WTC11 (cell line): Measurements from ENCODE around the gene TBCEL. TPM values are rescaled to one million over a fixed set of nuclear protein-coding genes. Genes with fewer than 3 reads are reported as not detected.

Experiments used
- ATAC-seq: fragments of 200-7000 bp; cut with Tn5 transposase; 2 replicates; pipeline ENCODE4 v1.10.0; 2021; ENCODE audit warnings: mild to moderate bottlenecking, moderate library complexity
- CTCF ChIA-PET: fragments of 300-600 bp; sonication (Branson Sonifier 250); formaldehyde crosslinking; loops from one replicate; lab custom pipeline; 2021; ENCODE audit warnings: antibody characterized with exemption; lab: Charles Lee
- POLR2A ChIA-PET: fragments of 350-600 bp; sonication (Branson Sonifier 250); formaldehyde crosslinking; loops from one replicate; lab custom pipeline; 2021; ENCODE audit warnings: antibody characterized with exemption; lab: Charles Lee
- DNase-seq: peaks from one replicate; pipeline ENCODE4 v3.0.0; 2021; ENCODE audit warnings: low spot score
- H3K27ac Mint-ChIP-seq: 2 replicates; pipeline ENCODE4 v1.8.0; 2021; ENCODE audit warnings: mixed read lengths
- H3K27me3 Mint-ChIP-seq: 2 replicates; pipeline ENCODE4 v1.8.0; 2021; ENCODE audit warnings: low read depth, mild to moderate bottlenecking, moderate library complexity, mixed read lengths
- H3K36me3 Mint-ChIP-seq: 2 replicates; pipeline ENCODE4 v1.8.0; 2021; ENCODE audit warnings: mixed read lengths
- H3K4me1 Mint-ChIP-seq: 2 replicates; pipeline ENCODE4 v1.8.0; 2022; ENCODE audit warnings: mixed read lengths
- H3K4me3 Mint-ChIP-seq: 2 replicates; pipeline ENCODE4 v1.8.0; 2021; ENCODE audit warnings: mild to moderate bottlenecking, moderate library complexity, mixed read lengths
- H3K9me3 Mint-ChIP-seq: 2 replicates; pipeline ENCODE4 v1.8.0; 2021; ENCODE audit warnings: mixed read lengths
- EMX1 ChIP-seq: fragments of 250-450 bp; sonication (Bioruptor Pico); IDR thresholded peaks from 2 replicates; pipeline ENCODE4 v1.8.0; 2021; ENCODE audit warnings: mild to moderate bottlenecking
- GABPB1 ChIP-seq: sonication (generic); formaldehyde crosslinking; IDR thresholded peaks from 2 replicates; pipeline ENCODE4 v1.8.1; 2023; ENCODE audit warnings: mild to moderate bottlenecking, missing genetic modification reagents
- HMGA2 ChIP-seq: fragments of 250-450 bp; sonication (Bioruptor Pico); IDR thresholded peaks from 2 replicates; pipeline ENCODE4 v1.4.0; 2021; ENCODE audit warnings: mild to moderate bottlenecking, moderate library complexity
- MXD4 ChIP-seq: fragments of 250-450 bp; sonication (Bioruptor Pico); IDR thresholded peaks from 2 replicates; pipeline ENCODE4 v1.8.0; 2021; ENCODE audit warnings: mild to moderate bottlenecking, moderate library complexity, borderline replicate concordance
- NFE2L1 ChIP-seq: sonication (generic); formaldehyde crosslinking; IDR thresholded peaks from 2 replicates; pipeline ENCODE4 v1.8.1; 2023; ENCODE audit warnings: missing genetic modification reagents
- NFYB ChIP-seq: sonication (generic); formaldehyde crosslinking; conservative IDR thresholded peaks from 2 replicates; pipeline ENCODE4 v1.8.0; 2022; ENCODE audit warnings: low read depth, missing genetic modification reagents
- NR1H2 ChIP-seq: sonication (generic); formaldehyde crosslinking; IDR thresholded peaks from 2 replicates; pipeline ENCODE4 v1.9.0; 2021; ENCODE audit warnings: mild to moderate bottlenecking, moderate library complexity, missing genetic modification reagents
- RORB ChIP-seq: fragments of 250-450 bp; sonication (Bioruptor Pico); IDR thresholded peaks from 2 replicates; pipeline ENCODE4 v1.9.0; 2021; ENCODE audit warnings: mild to moderate bottlenecking
- TEAD1 ChIP-seq: sonication (generic); formaldehyde crosslinking; IDR thresholded peaks from 2 replicates; pipeline ENCODE4 v1.8.0; 2022; ENCODE audit warnings: mild to moderate bottlenecking, missing genetic modification reagents
- ZNF263 ChIP-seq: sonication (generic); formaldehyde crosslinking; IDR thresholded peaks from 2 replicates; pipeline ENCODE4 v1.8.1; 2022; ENCODE audit warnings: low read depth, mild to moderate bottlenecking, moderate library complexity, missing genetic modification reagents
- total RNA-seq: library from RNA; stranded (reverse); gene quantifications from 3 replicates; pipeline ENCODE4 v1.2.3, GENCODE V29; 2021
- TF ChIP-seq, protein P1 (sequence below): sonication (generic); formaldehyde crosslinking; IDR thresholded peaks from 2 replicates; pipeline ENCODE4 v1.8.1; 2023; ENCODE audit warnings: mild to moderate bottlenecking, moderate library complexity, missing genetic modification reagents
- TF ChIP-seq, protein P2 (sequence below): fragments of 250-450 bp; sonication (Bioruptor Pico); IDR thresholded peaks from 2 replicates; pipeline ENCODE4 v1.9.0; 2021; ENCODE audit warnings: mild to moderate bottlenecking
- TF ChIP-seq, protein P3 (sequence below): sonication (generic); formaldehyde crosslinking; IDR thresholded peaks from 2 replicates; pipeline ENCODE4 v1.8.1; 2022; ENCODE audit warnings: missing genetic modification reagents, borderline replicate concordance
- TF ChIP-seq, protein P4 (sequence below): sonication (generic); formaldehyde crosslinking; IDR thresholded peaks from 2 replicates; pipeline ENCODE4 v1.8.0; 2022; ENCODE audit warnings: missing genetic modification reagents
- TF ChIP-seq, protein P5 (sequence below): sonication (generic); formaldehyde crosslinking; IDR thresholded peaks from 2 replicates; pipeline ENCODE4 v1.8.1; 2023; ENCODE audit warnings: mild to moderate bottlenecking, missing genetic modification reagents, moderate library complexity
- TF ChIP-seq, protein P6 (sequence below): sonication (generic); formaldehyde crosslinking; IDR thresholded peaks from 2 replicates; pipeline ENCODE4 v1.8.1; 2023; ENCODE audit warnings: mild to moderate bottlenecking, missing genetic modification reagents
- TF ChIP-seq, protein P7 (sequence below): sonication (generic); formaldehyde crosslinking; IDR thresholded peaks from 2 replicates; pipeline ENCODE4 v1.8.1; 2023; ENCODE audit warnings: mild to moderate bottlenecking, missing genetic modification reagents, moderate library complexity
- TF ChIP-seq, protein P8 (sequence below): sonication (generic); formaldehyde crosslinking; IDR thresholded peaks from 2 replicates; pipeline ENCODE4 v1.8.0; 2023; ENCODE audit warnings: mild to moderate bottlenecking, missing genetic modification reagents

The TBCEL gene
- total RNA-seq, 1 experiment from 2014 or later: 9.5 TPM

DNA sequence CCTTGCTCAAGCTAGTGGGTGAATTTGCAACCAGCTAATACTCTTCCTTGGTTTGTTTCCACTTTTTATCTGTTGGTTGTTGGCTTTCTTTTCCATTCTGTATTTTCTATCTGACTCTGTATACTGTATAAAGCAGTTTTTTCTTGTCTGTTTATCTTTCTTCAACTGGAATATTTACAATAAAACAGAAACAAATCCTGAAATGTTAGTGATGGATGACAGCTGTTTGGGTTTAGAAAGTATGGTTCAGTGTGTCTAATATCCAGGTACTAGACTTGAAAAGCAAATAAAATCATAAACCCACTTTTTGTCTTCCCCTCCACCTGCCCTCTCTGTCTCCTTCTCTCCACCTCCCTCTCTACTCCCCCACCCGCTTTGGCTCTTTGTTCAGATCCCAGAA, 35.3 kb upstream of the TBCEL start:
- ATAC-seq (no peak), DNase-seq (no peak)
- H3K36me3 Mint-ChIP-seq: no peaks in the 10 kb centered on the region
- peaks cover 23% of the 10 kb centered on the region for H3K27me3 Mint-ChIP-seq
- peaks cover 42% of the 10 kb centered on the region for H3K4me1 Mint-ChIP-seq
- TF ChIP-seq NFE2L1 (CRISPR knock-in tag): no peak
- TF ChIP-seq, protein P1, sequence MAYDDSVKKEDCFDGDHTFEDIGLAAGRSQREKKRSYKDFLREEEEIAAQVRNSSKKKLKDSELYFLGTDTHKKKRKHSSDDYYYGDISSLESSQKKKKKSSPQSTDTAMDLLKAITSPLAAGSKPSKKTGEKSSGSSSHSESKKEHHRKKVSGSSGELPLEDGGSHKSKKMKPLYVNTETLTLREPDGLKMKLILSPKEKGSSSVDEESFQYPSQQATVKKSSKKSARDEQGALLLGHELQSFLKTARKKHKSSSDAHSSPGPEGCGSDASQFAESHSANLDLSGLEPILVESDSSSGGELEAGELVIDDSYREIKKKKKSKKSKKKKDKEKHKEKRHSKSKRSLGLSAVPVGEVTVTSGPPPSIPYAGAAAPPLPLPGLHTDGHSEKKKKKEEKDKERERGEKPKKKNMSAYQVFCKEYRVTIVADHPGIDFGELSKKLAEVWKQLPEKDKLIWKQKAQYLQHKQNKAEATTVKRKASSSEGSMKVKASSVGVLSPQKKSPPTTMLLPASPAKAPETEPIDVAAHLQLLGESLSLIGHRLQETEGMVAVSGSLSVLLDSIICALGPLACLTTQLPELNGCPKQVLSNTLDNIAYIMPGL (CRISPR knock-in tag): no peak
- TF ChIP-seq GABPB1 (CRISPR knock-in tag): no peak
- no peak for TF ChIP-seq NR1H2 (CRISPR knock-in tag)
- TF ChIP-seq, protein P2, sequence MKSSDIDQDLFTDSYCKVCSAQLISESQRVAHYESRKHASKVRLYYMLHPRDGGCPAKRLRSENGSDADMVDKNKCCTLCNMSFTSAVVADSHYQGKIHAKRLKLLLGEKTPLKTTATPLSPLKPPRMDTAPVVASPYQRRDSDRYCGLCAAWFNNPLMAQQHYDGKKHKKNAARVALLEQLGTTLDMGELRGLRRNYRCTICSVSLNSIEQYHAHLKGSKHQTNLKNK: no peak
- TF ChIP-seq, protein P3, sequence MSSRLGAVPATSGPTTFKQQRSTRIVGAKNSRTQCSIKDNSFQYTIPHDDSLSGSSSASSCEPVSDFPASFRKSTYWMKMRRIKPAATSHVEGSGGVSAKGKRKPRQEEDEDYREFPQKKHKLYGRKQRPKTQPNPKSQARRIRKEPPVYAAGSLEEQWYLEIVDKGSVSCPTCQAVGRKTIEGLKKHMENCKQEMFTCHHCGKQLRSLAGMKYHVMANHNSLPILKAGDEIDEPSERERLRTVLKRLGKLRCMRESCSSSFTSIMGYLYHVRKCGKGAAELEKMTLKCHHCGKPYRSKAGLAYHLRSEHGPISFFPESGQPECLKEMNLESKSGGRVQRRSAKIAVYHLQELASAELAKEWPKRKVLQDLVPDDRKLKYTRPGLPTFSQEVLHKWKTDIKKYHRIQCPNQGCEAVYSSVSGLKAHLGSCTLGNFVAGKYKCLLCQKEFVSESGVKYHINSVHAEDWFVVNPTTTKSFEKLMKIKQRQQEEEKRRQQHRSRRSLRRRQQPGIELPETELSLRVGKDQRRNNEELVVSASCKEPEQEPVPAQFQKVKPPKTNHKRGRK (CRISPR knock-in tag): no peak
- TF ChIP-seq, protein P4, sequence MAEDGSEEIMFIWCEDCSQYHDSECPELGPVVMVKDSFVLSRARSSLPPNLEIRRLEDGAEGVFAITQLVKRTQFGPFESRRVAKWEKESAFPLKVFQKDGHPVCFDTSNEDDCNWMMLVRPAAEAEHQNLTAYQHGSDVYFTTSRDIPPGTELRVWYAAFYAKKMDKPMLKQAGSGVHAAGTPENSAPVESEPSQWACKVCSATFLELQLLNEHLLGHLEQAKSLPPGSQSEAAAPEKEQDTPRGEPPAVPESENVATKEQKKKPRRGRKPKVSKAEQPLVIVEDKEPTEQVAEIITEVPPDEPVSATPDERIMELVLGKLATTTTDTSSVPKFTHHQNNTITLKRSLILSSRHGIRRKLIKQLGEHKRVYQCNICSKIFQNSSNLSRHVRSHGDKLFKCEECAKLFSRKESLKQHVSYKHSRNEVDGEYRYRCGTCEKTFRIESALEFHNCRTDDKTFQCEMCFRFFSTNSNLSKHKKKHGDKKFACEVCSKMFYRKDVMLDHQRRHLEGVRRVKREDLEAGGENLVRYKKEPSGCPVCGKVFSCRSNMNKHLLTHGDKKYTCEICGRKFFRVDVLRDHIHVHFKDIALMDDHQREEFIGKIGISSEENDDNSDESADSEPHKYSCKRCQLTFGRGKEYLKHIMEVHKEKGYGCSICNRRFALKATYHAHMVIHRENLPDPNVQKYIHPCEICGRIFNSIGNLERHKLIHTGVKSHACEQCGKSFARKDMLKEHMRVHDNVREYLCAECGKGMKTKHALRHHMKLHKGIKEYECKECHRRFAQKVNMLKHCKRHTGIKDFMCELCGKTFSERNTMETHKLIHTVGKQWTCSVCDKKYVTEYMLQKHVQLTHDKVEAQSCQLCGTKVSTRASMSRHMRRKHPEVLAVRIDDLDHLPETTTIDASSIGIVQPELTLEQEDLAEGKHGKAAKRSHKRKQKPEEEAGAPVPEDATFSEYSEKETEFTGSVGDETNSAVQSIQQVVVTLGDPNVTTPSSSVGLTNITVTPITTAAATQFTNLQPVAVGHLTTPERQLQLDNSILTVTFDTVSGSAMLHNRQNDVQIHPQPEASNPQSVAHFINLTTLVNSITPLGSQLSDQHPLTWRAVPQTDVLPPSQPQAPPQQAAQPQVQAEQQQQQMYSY (CRISPR knock-in tag): no peak
- TF ChIP-seq, protein P5, sequence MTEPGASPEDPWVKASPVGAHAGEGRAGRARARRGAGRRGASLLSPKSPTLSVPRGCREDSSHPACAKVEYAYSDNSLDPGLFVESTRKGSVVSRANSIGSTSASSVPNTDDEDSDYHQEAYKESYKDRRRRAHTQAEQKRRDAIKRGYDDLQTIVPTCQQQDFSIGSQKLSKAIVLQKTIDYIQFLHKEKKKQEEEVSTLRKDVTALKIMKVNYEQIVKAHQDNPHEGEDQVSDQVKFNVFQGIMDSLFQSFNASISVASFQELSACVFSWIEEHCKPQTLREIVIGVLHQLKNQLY (CRISPR knock-in tag): no peak
- TF ChIP-seq HMGA2: no peak
- H3K27ac Mint-ChIP-seq: no peak overlapping the region
- POLR2A ChIA-PET: no interaction called here
- CTCF ChIA-PET: interaction anchor here (1.0 to 2.9 kb wide), 5 partner anchors 36 to 291 kb away, joined by 3 to 7 read pairs (median 4); no protein-coding TSS in a partner anchor
- H3K4me3 Mint-ChIP-seq: no peak overlapping the region
- H3K9me3 Mint-ChIP-seq: no peaks in the 10 kb centered on the region

DNA sequence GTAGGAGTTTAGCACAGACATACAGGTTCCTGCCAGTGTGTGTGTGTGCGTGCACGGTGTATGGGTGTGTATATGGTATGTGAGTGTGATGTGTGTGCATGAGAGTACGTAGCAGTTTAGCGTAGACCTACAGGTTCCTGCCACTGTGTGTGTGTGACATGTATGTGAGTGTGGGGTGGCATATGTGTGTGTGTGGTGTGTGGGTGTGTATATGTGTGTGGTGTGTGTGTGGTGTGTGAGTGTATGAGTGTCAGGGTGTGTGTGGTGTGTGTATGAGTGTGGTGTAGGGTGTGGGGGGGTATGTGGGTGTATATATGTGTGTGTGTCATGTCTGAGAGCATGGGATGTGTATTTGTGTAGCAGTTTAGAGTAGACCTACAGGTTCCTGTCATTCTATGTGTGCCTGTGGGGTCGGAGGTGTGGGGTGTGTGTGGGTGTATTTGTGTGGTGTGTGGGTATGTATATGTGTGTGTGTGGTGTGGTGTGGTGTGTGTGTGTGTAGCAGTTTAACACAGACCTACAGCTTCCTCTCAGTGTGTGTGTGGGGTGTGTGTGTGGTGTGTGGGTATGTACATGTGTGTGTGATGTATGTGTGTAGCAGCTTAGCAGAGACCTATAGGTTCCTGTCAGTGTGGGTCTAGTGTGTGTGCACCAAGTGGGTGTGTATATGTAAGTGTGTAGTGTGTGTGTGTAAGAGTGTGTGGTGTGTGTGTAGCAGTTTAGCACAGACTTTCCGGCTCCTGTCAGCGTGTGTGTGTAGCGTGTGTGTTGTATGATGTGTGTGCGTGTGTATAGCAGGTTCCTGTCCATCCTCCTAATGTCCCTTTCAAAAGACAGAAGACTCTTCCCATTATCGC, 31.8 kb upstream of the TBCEL start:
- Mint-ChIP-seq H3K9me3 (no peaks in the 10 kb centered on the region), H3K27me3 (peaks cover 4% of the 10 kb centered on the region), H3K4me1 (peaks cover 30% of the 10 kb centered on the region), H3K4me3 (no peak overlapping the region), H3K27ac (no peak overlapping the region), H3K36me3 (no peaks in the 10 kb centered on the region)
- ChIA-PET CTCF (interaction anchor here (2.9 kb wide), 1 partner anchor 40 kb away, joined by 7 read pairs; no protein-coding TSS in a partner anchor), POLR2A (no interaction called here)
- ATAC-seq (no peak), DNase-seq (no peak)
- TF ChIP-seq RORB (CRISPR knock-in tag) (no peak), MXD4 (CRISPR knock-in tag) (no peak), ZNF263 (no peak), NFYB (CRISPR knock-in tag) (no peak), GABPB1 (CRISPR knock-in tag) (no peak), TEAD1 (CRISPR knock-in tag) (no peak), EMX1 (CRISPR knock-in tag) (no peak)
- TF ChIP-seq, protein P6, sequence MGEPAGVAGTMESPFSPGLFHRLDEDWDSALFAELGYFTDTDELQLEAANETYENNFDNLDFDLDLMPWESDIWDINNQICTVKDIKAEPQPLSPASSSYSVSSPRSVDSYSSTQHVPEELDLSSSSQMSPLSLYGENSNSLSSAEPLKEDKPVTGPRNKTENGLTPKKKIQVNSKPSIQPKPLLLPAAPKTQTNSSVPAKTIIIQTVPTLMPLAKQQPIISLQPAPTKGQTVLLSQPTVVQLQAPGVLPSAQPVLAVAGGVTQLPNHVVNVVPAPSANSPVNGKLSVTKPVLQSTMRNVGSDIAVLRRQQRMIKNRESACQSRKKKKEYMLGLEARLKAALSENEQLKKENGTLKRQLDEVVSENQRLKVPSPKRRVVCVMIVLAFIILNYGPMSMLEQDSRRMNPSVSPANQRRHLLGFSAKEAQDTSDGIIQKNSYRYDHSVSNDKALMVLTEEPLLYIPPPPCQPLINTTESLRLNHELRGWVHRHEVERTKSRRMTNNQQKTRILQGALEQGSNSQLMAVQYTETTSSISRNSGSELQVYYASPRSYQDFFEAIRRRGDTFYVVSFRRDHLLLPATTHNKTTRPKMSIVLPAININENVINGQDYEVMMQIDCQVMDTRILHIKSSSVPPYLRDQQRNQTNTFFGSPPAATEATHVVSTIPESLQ: no peak
- TF ChIP-seq, protein P7, sequence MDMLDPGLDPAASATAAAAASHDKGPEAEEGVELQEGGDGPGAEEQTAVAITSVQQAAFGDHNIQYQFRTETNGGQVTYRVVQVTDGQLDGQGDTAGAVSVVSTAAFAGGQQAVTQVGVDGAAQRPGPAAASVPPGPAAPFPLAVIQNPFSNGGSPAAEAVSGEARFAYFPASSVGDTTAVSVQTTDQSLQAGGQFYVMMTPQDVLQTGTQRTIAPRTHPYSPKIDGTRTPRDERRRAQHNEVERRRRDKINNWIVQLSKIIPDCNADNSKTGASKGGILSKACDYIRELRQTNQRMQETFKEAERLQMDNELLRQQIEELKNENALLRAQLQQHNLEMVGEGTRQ: no peak
- TF ChIP-seq, protein P8, sequence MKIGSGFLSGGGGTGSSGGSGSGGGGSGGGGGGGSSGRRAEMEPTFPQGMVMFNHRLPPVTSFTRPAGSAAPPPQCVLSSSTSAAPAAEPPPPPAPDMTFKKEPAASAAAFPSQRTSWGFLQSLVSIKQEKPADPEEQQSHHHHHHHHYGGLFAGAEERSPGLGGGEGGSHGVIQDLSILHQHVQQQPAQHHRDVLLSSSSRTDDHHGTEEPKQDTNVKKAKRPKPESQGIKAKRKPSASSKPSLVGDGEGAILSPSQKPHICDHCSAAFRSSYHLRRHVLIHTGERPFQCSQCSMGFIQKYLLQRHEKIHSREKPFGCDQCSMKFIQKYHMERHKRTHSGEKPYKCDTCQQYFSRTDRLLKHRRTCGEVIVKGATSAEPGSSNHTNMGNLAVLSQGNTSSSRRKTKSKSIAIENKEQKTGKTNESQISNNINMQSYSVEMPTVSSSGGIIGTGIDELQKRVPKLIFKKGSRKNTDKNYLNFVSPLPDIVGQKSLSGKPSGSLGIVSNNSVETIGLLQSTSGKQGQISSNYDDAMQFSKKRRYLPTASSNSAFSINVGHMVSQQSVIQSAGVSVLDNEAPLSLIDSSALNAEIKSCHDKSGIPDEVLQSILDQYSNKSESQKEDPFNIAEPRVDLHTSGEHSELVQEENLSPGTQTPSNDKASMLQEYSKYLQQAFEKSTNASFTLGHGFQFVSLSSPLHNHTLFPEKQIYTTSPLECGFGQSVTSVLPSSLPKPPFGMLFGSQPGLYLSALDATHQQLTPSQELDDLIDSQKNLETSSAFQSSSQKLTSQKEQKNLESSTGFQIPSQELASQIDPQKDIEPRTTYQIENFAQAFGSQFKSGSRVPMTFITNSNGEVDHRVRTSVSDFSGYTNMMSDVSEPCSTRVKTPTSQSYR (CRISPR knock-in tag): no peak
